ENCODE measurements around the gene PRTFDC1.

Gene PRTFDC1

DNA sequence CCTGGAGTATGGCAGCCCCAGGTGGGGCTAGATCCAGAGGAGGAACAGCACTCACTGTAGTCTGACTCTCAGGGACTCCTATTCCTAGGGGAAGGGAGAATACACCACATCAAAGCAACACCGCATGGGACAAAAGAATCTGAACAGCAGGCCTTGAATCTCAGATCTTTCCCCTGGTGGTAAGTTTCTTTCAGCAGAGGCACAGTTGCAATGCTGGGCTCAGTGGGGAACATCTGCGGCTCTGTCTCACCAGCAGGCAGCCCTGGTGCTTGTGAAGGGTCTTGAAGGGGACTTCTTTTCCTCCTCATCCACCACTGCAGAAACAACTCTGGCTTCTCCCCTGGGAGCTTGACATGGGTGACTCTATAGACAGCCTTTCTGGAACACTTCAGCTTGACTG is 117.5 kb downstream of the PRTFDC1 start:
- no peak for DNase-seq

DNA sequence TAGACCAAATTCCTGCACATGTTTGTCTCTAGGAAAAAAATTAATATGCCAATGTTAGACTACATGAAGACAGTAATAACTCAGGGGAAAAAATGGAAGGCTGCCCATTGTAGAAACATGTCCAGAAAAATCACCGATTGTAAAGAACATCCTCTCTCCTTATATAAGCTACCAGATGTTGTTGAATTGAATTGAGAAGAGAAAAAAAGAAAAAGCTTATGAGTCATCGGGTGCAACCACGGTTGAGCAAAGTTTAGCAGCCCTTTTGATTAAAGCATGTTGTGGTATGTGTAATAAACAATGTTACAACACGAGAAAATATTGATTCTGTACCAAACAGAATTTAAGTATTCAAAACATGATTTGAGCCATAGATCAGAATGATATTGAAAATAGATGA is 126.4 kb downstream of the PRTFDC1 start:
- DNase-seq: no peak

DNA sequence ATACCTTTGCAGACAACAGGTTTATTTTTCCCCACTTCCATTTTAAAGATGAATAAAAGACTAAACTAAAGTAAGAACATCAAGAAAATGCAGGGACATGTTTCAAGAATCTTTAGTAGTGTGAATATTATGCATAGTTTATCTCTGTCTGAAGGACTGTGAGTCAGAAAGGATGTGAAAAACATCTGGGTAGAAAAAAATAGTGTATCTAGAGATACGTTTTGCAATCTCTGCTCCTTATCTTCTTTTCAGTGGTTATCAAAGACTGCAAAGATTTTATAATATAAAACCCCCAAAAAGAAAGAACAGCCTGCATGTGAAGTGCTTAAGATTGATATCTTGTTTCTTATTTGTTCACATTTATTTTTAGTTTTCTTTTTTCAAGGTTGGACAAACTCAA is 126.9 kb downstream of the PRTFDC1 start:
- no peak for DNase-seq

DNA sequence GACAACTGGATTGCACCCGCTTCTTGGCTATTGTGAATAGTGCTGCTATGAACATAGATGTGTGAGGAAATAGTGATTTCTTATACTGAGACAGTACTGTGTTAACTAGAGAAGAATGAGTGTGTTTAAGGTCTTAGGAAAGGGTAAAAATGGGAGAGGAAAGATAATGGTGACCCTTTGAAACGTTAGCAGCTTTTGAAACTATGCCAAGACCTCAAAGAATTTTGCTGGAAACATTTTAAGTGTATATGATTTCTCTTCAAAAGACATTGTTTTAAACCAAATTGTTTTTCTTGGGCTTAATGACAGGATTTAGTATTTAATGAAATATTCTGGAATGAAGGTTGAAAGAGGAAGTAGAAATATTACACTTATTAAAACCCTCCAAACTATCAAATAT is 127.9 kb downstream of the PRTFDC1 start:
- DNase-seq: no peak

DNA sequence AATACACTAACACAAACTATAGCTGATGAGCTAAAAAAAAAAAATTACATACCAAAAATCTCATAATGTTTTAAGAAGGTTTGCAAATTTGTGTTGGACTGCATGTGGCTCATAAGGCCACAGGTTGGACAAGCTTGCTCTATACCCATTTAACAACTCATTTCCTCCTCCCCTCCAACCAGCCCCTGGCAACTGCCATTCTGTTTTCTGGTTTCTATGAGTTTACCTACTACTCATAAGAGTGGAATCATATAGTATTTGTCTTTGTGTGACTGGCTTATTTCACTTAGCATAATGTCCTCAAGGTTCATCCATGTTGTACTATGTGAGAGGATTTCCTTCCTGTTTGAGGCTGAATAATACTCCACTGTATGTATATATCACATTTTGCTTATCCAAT is 128.3 kb downstream of the PRTFDC1 start:
- DNase-seq: no peak

DNA sequence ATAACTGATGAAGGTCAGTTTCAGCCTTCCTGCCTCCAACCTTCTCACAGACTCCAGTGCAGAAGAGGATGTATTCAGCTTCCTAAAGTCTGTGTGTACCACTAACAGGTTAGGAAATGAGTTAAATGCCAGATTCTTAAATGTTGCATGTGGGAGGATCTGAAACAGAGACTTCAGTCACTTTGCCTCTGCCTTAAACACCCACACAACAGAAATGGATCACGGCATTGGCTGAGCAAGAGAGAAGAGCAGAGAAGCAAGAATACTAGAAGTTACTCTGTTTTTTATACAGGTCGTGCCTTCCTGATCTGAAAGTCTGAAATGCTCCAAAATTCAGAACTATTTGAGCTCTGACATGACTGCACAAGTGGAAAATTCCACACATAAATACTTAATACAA is 129.8 kb downstream of the PRTFDC1 start:
- DNase-seq: no peak

DNA sequence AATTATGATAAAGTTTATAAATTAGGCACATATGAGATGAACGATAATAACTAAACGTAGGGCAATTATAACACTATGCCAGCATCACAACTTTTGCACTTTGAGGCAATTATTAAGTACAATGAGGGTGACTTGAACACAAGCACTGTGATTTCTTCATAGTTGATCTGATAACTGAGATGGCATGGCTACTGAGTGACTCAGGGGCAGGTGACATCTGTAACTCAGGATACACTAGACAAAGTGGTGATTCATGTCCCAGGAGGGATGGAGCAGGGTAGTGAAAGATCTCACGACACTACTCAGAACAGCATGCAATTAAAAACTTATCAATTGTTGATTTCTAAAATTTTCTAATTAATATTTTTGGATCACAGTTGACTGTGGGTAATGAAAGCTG is 130.4 kb downstream of the PRTFDC1 start:
- DNase-seq: no peak

DNA sequence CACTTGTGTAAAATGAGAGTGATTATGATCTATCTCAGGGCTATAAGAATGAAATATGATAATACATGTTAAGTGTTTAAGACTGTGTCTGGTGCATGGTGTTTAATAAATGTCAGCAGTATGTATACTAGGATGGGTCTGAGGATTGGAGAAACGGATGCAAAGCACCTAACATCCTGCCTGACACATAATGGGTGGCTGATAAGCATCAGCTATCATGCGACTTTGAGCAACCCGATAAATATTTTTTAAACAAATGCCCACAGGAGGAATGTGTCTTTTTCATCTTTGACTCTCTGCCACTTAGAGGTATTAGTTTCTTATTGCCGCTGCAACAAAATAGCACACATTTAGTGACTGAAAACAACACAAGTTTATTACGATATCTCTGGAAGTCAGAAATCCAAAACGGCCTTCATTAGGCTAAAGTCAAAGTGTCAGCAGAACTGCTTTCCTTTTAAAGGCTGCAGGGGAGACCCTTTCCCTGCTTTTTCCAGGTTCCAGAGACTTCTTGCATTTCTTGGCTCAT is 135.5 kb downstream of the PRTFDC1 start:
- no peak for DNase-seq

DNA sequence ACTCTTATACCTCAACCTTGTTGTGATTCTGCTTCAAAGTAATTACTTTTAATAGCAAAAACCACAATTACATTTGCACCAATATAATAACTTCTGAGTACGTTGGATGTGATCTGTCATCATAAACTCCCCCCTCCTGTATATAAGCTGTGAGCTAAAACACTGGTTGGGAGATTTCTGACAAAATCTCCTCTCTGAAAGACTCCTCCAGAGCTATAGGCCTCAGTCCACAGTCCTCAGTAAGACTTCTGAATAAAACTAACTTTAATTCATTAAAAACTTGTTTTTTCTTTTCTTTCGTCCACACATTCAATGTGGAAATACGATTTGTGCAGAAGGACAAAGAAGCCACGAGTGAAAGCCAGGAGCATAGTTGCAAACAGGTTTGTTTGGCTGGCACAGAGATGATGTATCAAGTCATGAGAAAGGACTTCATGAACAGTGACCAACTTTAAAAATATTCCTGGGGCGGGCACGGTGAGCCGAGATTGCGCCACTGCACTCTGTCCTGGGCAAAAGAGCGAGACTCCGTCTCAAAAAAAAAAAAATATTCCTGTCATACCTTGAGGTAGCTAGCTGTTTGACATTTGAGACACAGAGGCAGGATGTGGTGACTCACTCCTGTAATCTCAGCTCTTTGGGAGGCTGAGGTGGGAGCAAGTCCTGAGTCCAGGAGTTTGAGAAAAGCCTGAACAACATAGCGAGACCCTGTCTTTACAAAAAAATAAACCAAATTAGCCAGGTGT is 137.7 kb downstream of the PRTFDC1 start:
- DNase-seq: no peak

DNA sequence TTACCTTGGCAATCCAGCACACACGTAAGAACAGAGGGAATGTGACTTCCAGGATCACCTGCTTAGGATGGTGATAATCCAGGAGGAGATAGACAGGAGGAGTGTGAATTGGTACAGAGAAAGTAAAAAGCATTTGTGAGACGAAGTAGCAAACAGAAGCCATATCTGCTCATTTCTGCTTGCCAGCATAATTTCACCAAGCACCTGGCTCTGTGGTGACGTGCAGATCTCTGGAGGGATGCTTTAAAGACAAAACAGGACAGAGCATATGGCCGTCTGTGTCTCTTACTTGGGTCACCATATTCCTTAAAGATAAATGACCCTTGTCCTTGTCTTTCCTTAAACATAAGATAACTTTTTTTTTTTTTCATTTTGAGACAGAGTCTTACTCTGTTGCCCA is 138.6 kb downstream of the PRTFDC1 start:
- DNase-seq: no peak

DNA sequence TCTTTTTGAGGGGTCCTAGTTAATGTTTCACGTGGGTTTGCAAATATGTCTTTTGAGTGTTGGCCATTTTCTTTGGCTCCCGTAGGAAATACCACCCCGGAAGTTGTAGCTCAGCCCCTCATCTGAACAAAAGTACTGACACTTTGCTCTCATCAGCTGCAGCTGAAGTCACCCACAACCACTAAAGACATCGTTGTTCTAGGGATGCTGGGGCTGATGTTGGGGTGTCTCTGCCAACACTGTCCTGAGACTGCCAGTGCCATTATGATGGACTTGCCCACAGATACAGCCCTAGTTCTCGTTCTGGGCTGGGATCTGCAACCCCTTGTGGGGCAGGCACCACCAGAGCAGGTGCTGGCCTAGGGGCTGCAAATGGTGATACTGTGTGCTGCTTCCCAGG is 146.1 kb downstream of the PRTFDC1 start:
- DNase-seq: no peak

DNA sequence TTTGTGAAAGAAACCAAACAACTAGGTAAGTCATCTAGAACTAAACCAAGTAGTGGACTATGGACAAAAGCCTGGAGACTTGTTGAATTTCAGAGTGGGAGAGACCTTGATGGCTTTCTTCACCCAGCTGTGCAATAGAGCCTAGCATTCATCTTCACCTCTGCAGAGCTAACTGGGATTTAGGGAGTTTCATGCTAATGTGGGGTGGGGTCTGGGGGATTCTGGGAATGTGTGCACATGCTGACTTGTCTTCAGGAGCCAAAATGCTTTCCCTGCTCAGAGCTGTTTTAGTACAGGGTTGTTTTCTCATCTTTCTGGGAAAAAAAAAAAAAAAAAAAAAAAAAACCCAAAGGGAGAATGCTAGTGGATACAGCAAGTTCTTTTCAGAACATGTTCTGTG is 147.4 kb downstream of the PRTFDC1 start:
- no peak for DNase-seq

DNA sequence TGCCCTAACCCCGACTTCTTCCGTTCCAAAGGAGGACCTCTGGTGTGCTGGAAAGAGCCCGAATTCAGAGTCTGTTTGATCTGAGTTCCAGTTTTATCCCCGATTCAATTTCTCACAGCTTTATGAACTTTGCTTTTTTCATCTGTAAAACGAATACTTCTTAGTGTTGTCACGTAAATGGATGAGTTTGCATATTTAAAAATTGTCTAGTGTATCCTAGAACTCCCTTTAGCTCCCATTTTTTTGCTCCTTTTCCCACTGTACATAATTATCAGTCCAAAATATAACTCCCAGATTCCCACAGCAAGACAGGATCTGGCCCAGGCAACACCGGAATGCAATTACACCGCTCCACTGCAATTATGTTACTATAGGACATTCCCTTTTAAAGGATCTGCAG is 148.0 kb downstream of the PRTFDC1 start:
- no peak for DNase-seq

DNA sequence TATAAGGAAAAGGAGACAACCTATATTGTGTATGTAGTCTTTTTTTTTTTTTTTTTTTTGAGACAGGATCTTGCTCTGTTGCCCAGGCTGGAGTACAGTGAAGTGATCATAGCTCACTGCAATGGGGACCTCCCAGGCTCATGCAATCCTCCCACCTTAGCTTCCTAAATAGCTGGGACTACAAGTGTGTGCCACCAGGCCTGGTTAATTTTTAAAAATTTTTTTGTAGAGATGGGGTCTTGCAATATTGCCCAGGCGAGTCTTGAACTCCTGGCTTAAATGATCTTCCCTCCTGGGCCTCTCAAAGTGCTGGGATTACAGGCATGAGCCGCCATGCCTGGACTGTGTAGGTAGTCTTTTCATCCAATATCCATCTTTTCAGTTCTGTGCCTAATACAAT is 150.0 kb downstream of the PRTFDC1 start:
- DNase-seq: no peak

DNA sequence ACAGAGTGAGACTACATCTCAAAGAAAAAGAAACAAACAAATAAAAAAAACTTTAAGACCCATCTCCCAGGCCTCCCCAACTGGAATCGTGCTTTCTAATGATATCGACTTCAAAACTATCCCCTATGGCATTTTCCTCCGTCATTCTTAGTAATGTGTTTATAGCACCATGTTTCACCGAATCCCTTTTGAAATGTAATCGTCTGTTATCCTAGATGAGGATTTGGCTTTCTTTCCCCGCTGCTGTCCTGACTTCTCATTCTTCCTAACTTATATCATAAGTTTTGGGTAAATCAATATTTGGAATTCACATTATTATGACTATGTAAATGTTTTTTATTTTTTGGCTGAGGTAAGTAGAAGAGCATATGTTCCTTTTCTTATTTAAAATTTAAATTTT is 151.5 kb downstream of the PRTFDC1 start:
- no peak for DNase-seq

Data from NK-92 treated with Interleukin-12 subunit alpha and Interleukin-12 subunit beta, amount 100 ng/mL, for 24 hours (cell line).